Right hindlimb (tissue), 1 donor: ENCODE results near the gene MYEOV.

ENCODE experiments used
- DNase-seq: peaks from one replicate; pipeline ENCODE4 v3.0.0-alpha.2; 2018

The MYEOV gene

DNA sequence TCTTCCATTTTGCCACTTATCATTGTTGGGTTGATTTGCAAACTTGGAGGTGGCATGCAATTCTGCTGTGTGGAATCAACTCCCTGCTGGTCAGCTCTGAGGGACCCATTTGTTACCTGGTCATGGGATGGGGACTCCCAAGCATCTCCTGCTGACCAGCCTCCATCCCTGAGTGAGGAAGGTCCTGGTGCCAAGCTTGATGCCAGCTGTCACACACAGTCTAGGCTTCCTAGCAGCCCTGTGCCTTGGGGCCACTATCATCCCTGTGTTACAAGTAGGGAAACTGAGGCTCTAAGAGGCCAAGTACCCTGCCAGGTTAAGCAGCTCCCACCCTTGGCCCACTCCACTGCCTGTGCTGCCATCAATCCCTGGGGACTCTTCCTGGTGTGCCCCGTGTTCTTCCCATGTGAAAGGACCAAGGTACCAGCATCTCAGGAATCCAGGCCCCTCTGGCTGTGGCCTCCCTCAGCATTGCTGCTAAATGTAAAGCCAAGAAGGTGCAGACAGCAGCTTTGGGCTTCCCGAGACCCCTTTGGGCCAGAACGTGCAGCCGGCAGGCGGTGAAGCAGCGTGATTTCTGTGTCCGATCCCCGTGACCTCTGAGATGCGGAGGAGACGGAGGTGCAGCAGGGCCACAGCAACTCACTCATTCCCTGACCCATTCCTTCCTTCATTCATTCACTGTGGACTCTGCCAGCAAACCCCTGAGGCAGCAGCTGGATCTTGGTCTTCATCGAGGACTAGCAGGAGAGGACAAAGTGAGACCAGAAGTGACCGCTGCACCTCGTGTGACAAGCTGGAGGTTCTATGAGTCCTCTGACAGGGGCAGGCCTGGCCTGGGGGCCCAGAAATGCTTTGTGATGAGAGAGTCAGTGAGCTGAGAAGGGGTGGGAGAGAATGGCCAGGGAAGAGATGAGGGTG, 49.7 kb downstream of the MYEOV start:
- no peak for DNase-seq

DNA sequence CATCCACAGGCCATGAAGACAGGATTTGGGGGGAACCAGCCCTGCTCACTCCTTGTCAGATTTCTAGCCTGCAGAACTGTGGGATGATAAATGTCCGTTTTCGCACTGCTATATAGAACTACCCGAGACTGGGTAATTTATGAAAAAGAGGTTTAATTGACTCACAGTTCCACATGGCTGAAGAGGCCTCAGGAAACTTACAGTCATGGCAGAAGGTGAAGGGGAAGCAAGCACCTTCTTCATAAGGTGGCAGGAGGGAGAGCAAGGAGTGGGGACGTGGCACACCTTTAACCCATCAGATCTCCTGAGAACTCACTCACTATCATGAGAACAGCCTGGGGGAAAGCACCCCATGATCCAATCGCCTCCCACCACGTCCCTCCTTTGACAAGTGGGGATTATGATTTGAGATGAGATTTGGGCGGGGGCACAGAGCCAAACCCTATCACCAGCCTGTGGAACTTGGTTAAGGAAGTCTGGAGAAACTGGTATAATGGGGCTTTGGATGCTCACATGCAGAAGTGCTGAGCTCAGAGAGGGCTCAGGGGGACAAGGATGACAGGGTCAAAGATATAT, 50.7 kb downstream of the MYEOV start:
- DNase-seq = no peak
